Ovary (tissue), 3 donors: Measurements from ENCODE around the gene NCCRP1.

ENCODE experiments used
- CTCF ChIP-seq, 3 donors: fragments of 450-650 bp in 2 of 3; fragments of 200-600 bp in 1 of 3; IDR thresholded peaks; one replicate each; pipeline versions ENCODE4 v1.5.1 to v1.8.0; 2016 to 2022; ENCODE audit warnings: antibody characterized with exemption in 3 of 3, mild to moderate bottlenecking in 1 of 3
- EP300 ChIP-seq: sonication (generic); formaldehyde crosslinking; IDR thresholded peaks from one replicate; pipeline ENCODE4 v1.6.1; 2017; ENCODE audit warnings: antibody characterized with exemption
- POLR2A ChIP-seq: fragments of 450-650 bp; IDR thresholded peaks from one replicate; pipeline ENCODE4 v1.6.1; 2017; ENCODE audit warnings: antibody characterized with exemption, mild to moderate bottlenecking, moderate library complexity
- donor health status: DM: no; HTN: no; CAD: no.

GRCh38 chr19:39230096-39230764 lies 33.5 kb downstream of the NCCRP1 start:
- TF ChIP-seq CTCF (IDR thresholded peaks at IDR 0.05) (no peak), EP300 (no peak), POLR2A (no peak)
